HCT116 (cell line): ENCODE measurements around the gene INTS6.

Source experiments
- CEBPB ChIP-seq: IDR thresholded peaks from 2 replicates; pipeline ENCODE4 v1.6.1; 2012; ENCODE audit warnings: low read depth
- EZH2 ChIP-seq: fragments of 200-600 bp; sonication (generic); IDR thresholded peaks from 2 replicates; pipeline ENCODE4 v1.6.1; 2017; ENCODE audit warnings: antibody characterized with exemption, mixed run types
- EZH2phosphoT487 ChIP-seq: fragments of 200-600 bp; IDR thresholded peaks from 2 replicates; pipeline ENCODE4 v1.6.1; 2018; ENCODE audit warnings: antibody characterized with exemption, borderline replicate concordance
- FOSL1 ChIP-seq: IDR thresholded peaks from 2 replicates; pipeline ENCODE4 v1.6.1; 2012; ENCODE audit warnings: low read depth
- JUND ChIP-seq: IDR thresholded peaks from 2 replicates; pipeline ENCODE4 v1.6.1; 2012
- POLR2A ChIP-seq: IDR thresholded peaks from 2 replicates; pipeline ENCODE4 v1.7.0; 2011; ENCODE audit warnings: borderline replicate concordance; ENCODE audit not compliant: insufficient read depth, insufficient read length; ENCODE audit errors: extremely low read depth
- POLR2AphosphoS5 ChIP-seq: IDR thresholded peaks from 2 replicates; pipeline ENCODE4 v1.6.1; 2011; ENCODE audit warnings: mild to moderate bottlenecking, low read depth, low read length, moderate library complexity
- SIN3A ChIP-seq: IDR thresholded peaks from 2 replicates; pipeline ENCODE4 v1.6.1; 2012; ENCODE audit warnings: low read depth
- SP1 ChIP-seq: IDR thresholded peaks from 2 replicates; pipeline ENCODE4 v1.6.1; 2012; ENCODE audit warnings: low read depth
- SRF ChIP-seq: IDR thresholded peaks from 2 replicates; pipeline ENCODE4 v1.6.1; 2012; ENCODE audit warnings: low read depth
- TCF7L2 ChIP-seq: IDR thresholded peaks from 2 replicates; pipeline ENCODE4 v1.7.0; 2011; ENCODE audit warnings: borderline replicate concordance, inconsistent platforms; ENCODE audit not compliant: insufficient read depth, insufficient read length; ENCODE audit errors: extremely low read depth
- ZFX ChIP-seq: fragments of 450-650 bp; IDR thresholded peaks from 2 replicates; pipeline ENCODE4 v1.6.1; 2017
- TF ChIP-seq, protein P1 (sequence below), 3 experiments: fragments of 200-600 bp in 1 of 3; sonication (generic) in 1 of 3; IDR thresholded peaks in 2 of 3; conservative IDR thresholded peaks in 1 of 3; 2 replicates each; pipeline ENCODE4 v1.5.1; 2012 to 2017; ENCODE audit warnings: low read depth in 2 of 3, low read length in 2 of 3, antibody characterized with exemption in 1 of 3, borderline replicate concordance in 1 of 3, control low read depth in 1 of 3, mild to moderate bottlenecking in 1 of 3, mixed read lengths in 1 of 3, mixed run types in 1 of 3, moderate library complexity in 1 of 3; ENCODE audit not compliant: insufficient read depth in 1 of 3
- TF ChIP-seq, protein P2 (sequence below): IDR thresholded peaks from 2 replicates; pipeline ENCODE4 v1.6.1; 2012; ENCODE audit warnings: low read depth

DNA sequence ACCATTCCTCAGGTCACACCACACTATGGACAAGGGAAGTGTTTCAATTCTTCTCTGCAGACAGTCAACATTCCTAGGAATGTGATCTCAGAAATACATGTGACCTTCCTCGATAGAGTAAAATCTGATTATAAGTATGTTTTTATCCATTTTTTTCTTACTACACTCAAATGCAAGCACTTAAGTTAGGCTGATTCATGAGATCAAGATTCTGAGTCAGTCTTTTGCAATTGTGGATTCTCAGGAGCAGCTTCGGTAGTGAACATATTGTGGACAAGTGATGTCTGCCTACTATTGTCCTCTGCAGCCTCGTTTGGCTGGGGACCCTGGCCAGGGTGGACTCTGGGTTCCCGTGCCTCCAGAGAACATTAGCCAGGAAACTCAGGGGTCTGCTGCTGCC, 110.1 kb downstream of the INTS6 start:
- TF ChIP-seq, protein P1, sequence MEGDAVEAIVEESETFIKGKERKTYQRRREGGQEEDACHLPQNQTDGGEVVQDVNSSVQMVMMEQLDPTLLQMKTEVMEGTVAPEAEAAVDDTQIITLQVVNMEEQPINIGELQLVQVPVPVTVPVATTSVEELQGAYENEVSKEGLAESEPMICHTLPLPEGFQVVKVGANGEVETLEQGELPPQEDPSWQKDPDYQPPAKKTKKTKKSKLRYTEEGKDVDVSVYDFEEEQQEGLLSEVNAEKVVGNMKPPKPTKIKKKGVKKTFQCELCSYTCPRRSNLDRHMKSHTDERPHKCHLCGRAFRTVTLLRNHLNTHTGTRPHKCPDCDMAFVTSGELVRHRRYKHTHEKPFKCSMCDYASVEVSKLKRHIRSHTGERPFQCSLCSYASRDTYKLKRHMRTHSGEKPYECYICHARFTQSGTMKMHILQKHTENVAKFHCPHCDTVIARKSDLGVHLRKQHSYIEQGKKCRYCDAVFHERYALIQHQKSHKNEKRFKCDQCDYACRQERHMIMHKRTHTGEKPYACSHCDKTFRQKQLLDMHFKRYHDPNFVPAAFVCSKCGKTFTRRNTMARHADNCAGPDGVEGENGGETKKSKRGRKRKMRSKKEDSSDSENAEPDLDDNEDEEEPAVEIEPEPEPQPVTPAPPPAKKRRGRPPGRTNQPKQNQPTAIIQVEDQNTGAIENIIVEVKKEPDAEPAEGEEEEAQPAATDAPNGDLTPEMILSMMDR (IDR thresholded peaks at IDR 0.05 in 2 of 3, conservative IDR thresholded peaks at IDR 0.05 in 1 of 3; ENCODE audit: borderline replicate concordance in 1 of 3, insufficient read depth in 1 of 3, low read depth in 2 of 3, low read length in 2 of 3), result no peak
- TF ChIP-seq POLR2A (no peak), JUND (no peak), EZH2phosphoT487 (no peak), ZFX (no peak), EZH2 (no peak), CEBPB (no peak), POLR2AphosphoS5 (no peak), SIN3A (no peak), SP1 (no peak), FOSL1 (no peak), TCF7L2 (no peak), SRF (no peak)
- TF ChIP-seq, protein P2, sequence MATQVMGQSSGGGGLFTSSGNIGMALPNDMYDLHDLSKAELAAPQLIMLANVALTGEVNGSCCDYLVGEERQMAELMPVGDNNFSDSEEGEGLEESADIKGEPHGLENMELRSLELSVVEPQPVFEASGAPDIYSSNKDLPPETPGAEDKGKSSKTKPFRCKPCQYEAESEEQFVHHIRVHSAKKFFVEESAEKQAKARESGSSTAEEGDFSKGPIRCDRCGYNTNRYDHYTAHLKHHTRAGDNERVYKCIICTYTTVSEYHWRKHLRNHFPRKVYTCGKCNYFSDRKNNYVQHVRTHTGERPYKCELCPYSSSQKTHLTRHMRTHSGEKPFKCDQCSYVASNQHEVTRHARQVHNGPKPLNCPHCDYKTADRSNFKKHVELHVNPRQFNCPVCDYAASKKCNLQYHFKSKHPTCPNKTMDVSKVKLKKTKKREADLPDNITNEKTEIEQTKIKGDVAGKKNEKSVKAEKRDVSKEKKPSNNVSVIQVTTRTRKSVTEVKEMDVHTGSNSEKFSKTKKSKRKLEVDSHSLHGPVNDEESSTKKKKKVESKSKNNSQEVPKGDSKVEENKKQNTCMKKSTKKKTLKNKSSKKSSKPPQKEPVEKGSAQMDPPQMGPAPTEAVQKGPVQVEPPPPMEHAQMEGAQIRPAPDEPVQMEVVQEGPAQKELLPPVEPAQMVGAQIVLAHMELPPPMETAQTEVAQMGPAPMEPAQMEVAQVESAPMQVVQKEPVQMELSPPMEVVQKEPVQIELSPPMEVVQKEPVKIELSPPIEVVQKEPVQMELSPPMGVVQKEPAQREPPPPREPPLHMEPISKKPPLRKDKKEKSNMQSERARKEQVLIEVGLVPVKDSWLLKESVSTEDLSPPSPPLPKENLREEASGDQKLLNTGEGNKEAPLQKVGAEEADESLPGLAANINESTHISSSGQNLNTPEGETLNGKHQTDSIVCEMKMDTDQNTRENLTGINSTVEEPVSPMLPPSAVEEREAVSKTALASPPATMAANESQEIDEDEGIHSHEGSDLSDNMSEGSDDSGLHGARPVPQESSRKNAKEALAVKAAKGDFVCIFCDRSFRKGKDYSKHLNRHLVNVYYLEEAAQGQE, result no peak
